HepG2 (cell line): Measurements from ENCODE around the gene SYDE2.

Experiments used
- CTCF ChIP-seq: sonication (generic); formaldehyde crosslinking; IDR thresholded peaks from 2 replicates; pipeline ENCODE4 v1.5.0; 2020; ENCODE audit warnings: mild to moderate bottlenecking, missing genetic modification reagents, moderate library complexity
- HIVEP1 ChIP-seq: sonication (generic); formaldehyde crosslinking; IDR thresholded peaks from 2 replicates; pipeline ENCODE4 v1.4.0; 2020; ENCODE audit warnings: mild to moderate bottlenecking, missing genetic modification reagents
- NFE2L1 ChIP-seq: sonication (generic); formaldehyde crosslinking; IDR thresholded peaks from 2 replicates; pipeline ENCODE4 v1.4.0; 2020; ENCODE audit warnings: missing genetic modification reagents, mild to moderate bottlenecking, borderline replicate concordance
- SSRP1 ChIP-seq: IDR thresholded peaks from 2 replicates; pipeline ENCODE4 v1.6.1; 2016; ENCODE audit warnings: control low read depth
- ZNF609 ChIP-seq: sonication (generic); formaldehyde crosslinking; IDR thresholded peaks from 2 replicates; pipeline ENCODE4 v1.4.0; 2020; ENCODE audit warnings: mild to moderate bottlenecking, missing genetic modification reagents, borderline replicate concordance

GRCh38 chr1:85174503-85174902 lies 26.3 kb downstream of the SYDE2 start:
- TF ChIP-seq SSRP1 (CRISPR knock-in tag) (no peak), ZNF609 (CRISPR knock-in tag) (no peak), CTCF (CRISPR knock-in tag) (no peak), NFE2L1 (no peak), HIVEP1 (no peak)
